T-cell (primary cell): ENCODE data around the gene DCAF6. TPM values are rescaled to one million over a fixed set of nuclear protein-coding genes. Genes with fewer than 3 reads are reported as not detected.

Experiments
- ATAC-seq, 4 experiments: fragments of 200-7000 bp in 3 of 4; fragments of 150-1000 bp in 1 of 4; cut with Tn5 transposase; replicated peaks in 1 of 4; 1 replicate in 3 of 4; 2 replicates in 1 of 4; pipeline ENCODE4 v1.10.0; 2021; ENCODE audit warnings: moderate library complexity in 3 of 4, mild to moderate bottlenecking in 2 of 4, moderate number of reproducible peaks in 1 of 4
- CTCF ChIA-PET, 2 donors: fragments of 300-600 bp; sonication (Branson Sonifier 250); formaldehyde crosslinking; loops; one replicate each; lab custom pipeline; 2022; ENCODE audit warnings: antibody characterized with exemption in 2 of 2; lab: Charles Lee
- POLR2A ChIA-PET, 2 donors: fragments of 300-600 bp; sonication (Branson Sonifier 250); formaldehyde crosslinking; loops; one replicate each; lab custom pipeline; 2022; ENCODE audit warnings: antibody characterized with exemption in 2 of 2; lab: Charles Lee
- DNase-seq, 35 experiments: peaks; one replicate each; pipeline versions ENCODE4 v3.0.0 to v3.0.0-alpha.2; 2013 to 2023
- H3K27ac ChIP-seq: one replicate; pipeline ENCODE4 v1.5.1; 2013; ENCODE audit warnings: low read length
- H3K27me3 ChIP-seq, 2 experiments: replicated peaks in 1 of 2; 1 replicate in 1 of 2; 2 replicates in 1 of 2; pipeline versions ENCODE4 v1.6.1 to v1.7.0; 2013; ENCODE audit warnings: low read length in 1 of 2, mixed read lengths in 1 of 2; ENCODE audit not compliant: control insufficient read depth in 2 of 2, insufficient read depth in 2 of 2; ENCODE audit errors: extremely low read depth in 1 of 2
- H3K36me3 ChIP-seq, 2 donors: 1 replicate in 1 of 2; 2 replicates in 1 of 2; pipeline versions ENCODE4 v1.6.1 to v1.7.0; 2013; ENCODE audit warnings: low read length in 1 of 2; ENCODE audit not compliant: control insufficient read depth in 2 of 2, insufficient read depth in 1 of 2; ENCODE audit errors: extremely low read depth in 1 of 2
- H3K4me1 ChIP-seq, 2 experiments: 1 replicate in 1 of 2; 2 replicates in 1 of 2; pipeline versions ENCODE4 v1.6.1 to v1.7.0; 2013; ENCODE audit warnings: low read length in 2 of 2, mixed read lengths in 1 of 2; ENCODE audit not compliant: insufficient read depth in 2 of 2, control insufficient read depth in 1 of 2; ENCODE audit errors: extremely low read depth in 1 of 2
- H3K4me3 ChIP-seq, 2 donors: 1 replicate in 1 of 2; 2 replicates in 1 of 2; pipeline versions ENCODE4 v1.5.1 to v1.7.0; 2013; ENCODE audit warnings: mild to moderate bottlenecking in 2 of 2, low read length in 1 of 2, moderate library complexity in 1 of 2; ENCODE audit not compliant: control insufficient read depth in 1 of 2; ENCODE audit errors: extremely low read depth in 1 of 2
- H3K9me3 ChIP-seq: 2 replicates; pipeline ENCODE4 v1.7.0; 2013
- H3K27ac Mint-ChIP-seq, 2 donors: one replicate each; pipeline ENCODE4 v1.8.0; 2020 to 2021; ENCODE audit warnings: mild to moderate bottlenecking in 2 of 2, mixed read lengths in 2 of 2
- H3K27me3 Mint-ChIP-seq, 2 donors: one replicate each; pipeline ENCODE4 v1.8.0; 2021 to 2022; ENCODE audit warnings: mixed read lengths in 2 of 2
- H3K36me3 Mint-ChIP-seq: one replicate; pipeline ENCODE4 v1.8.0; 2021; ENCODE audit warnings: mixed read lengths
- H3K4me1 Mint-ChIP-seq, 3 donors: one replicate each; pipeline ENCODE4 v1.8.0; 2020 to 2022; ENCODE audit warnings: mixed read lengths in 3 of 3, mild to moderate bottlenecking in 1 of 3
- H3K4me3 Mint-ChIP-seq, 3 donors: one replicate each; pipeline ENCODE4 v1.8.0; 2020 to 2022; ENCODE audit warnings: mild to moderate bottlenecking in 3 of 3, mixed read lengths in 3 of 3, moderate library complexity in 3 of 3
- H3K9me3 Mint-ChIP-seq, 3 donors: one replicate each; pipeline ENCODE4 v1.8.0; 2020 to 2022; ENCODE audit warnings: mixed read lengths in 3 of 3
- WGBS: methylation state at CpG from one replicate; pipeline ENCODE4 v1.1.5; 2013; ENCODE audit warnings: missing lambda C conversion rate; ENCODE audit not compliant: insufficient coverage; 5-methylcytosine and 5-hydroxymethylcytosine counted together
- total RNA-seq, 35 experiments: library from RNA in 6 of 35; stranded (reverse) in 6 of 35; fragments of 120-200 nt in 1 of 35; gene quantifications; one replicate each; pipeline versions ENCODE4 v1.2.1 to v1.2.4 and lab custom pipeline; 2013 to 2026

The DCAF6 gene
- total RNA-seq, 5 donors from 2014 or later (not counting 1 experiment from before 2014, with no cell fraction given): 21.6 to 27.4 (median 26.9) TPM

DNA sequence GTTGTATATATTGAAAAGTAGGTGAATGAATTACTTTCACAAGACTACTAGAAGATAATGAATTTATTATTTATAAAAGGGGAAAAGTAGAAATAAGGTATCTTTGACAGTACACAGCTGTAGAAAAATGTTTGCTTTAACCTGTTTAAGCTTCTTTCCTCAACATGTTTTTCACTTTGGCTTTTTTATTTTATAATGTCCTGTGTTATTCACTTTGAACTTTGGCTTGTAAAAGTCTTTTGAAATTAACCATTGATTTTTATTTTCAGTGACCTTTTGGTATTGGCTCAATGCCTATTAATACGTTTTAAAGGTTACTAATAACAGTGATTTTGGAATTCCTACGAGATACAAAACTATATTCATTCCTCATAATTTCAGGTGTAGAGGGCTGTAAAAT is 58.1 kb downstream of the DCAF6 start:
- H3K27ac Mint-ChIP-seq: no peak overlapping the region
- H3K9me3 Mint-ChIP-seq: no peaks in the 10 kb centered on the region
- H3K4me3 Mint-ChIP-seq: no peak overlapping the region
- CTCF ChIA-PET: no interaction called here
- DNase-seq (no peak), ATAC-seq (no peak)
- Histone ChIP-seq H3K4me3 (no peak overlapping the region), H3K27me3 (no peaks in the 10 kb centered on the region), H3K9me3 (no peaks in the 10 kb centered on the region), H3K36me3 (peaks cover 0 to 27% of the 10 kb centered on the region in 2 donors), H3K4me1 (no peaks in the 10 kb centered on the region), H3K27ac (no peak overlapping the region)
- POLR2A ChIA-PET: no interaction called here
- H3K27me3 Mint-ChIP-seq: no peaks in the 10 kb centered on the region
- no CpG with 5 or more reads among the region's 2 CpGs for WGBS
- peaks cover 49% of the 10 kb centered on the region for H3K36me3 Mint-ChIP-seq
- H3K4me1 Mint-ChIP-seq: peaks cover 0 to 3% (median 0%) of the 10 kb centered on the region in 3 donors

DNA sequence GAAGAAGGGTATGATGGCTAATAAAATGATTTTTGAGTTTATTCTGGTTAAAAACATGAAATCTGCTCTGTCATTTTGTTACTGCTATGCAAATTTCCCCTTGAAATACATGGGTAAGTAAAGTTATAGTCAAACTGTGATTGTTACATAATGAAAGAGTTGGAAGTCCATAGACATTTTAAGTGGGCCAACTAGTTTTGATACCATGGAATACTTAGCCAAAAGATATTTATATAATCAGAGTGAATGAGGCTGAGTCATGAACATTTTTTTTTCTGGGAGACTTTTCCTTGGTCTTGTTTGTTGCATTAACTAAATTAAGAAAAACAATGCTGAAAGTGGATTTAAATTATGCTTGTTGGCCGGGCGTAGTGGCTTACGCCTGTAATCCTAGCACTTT is 58.6 kb downstream of the DCAF6 start:
- Mint-ChIP-seq H3K27me3 (no peaks in the 10 kb centered on the region), H3K27ac (no peak overlapping the region), H3K9me3 (no peaks in the 10 kb centered on the region), H3K36me3 (peaks cover 53% of the 10 kb centered on the region), H3K4me1 (peaks cover 0 to 3% (median 3%) of the 10 kb centered on the region in 3 donors), H3K4me3 (no peak overlapping the region)
- 100% methylated on average over 1 of the region's 3 CpGs for WGBS
- Histone ChIP-seq H3K27ac (no peak overlapping the region), H3K27me3 (no peaks in the 10 kb centered on the region), H3K9me3 (no peaks in the 10 kb centered on the region), H3K4me1 (no peaks in the 10 kb centered on the region), H3K36me3 (peaks cover 0 to 27% of the 10 kb centered on the region in 2 donors), H3K4me3 (no peak overlapping the region)
- POLR2A ChIA-PET: no interaction called here
- ATAC-seq: no peak
- DNase-seq: no peak
- CTCF ChIA-PET: no interaction called here

DNA sequence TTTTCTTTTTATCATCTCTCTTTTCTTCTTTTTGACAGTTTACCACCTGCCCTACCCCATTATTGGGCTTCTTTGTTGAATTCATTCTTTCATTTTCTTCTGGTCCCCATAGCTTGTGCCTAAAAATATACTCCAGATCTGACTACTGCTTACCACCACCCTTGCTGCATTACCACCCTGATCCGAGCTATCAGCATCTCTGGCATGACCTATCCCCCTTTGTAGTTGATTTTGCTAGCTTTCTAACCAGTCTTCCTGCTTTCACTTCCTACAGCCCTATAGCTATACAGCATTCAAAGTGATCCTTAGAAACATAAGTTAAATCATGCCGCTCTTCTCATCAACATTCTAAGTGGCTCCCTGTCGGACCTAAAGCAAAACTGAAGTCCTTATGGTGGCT is 59.8 kb downstream of the DCAF6 start:
- Mint-ChIP-seq H3K9me3 (no peaks in the 10 kb centered on the region), H3K27ac (no peak overlapping the region), H3K4me3 (no peak overlapping the region), H3K4me1 (peaks cover 0 to 5% (median 3%) of the 10 kb centered on the region in 3 donors), H3K36me3 (peaks cover 59% of the 10 kb centered on the region), H3K27me3 (no peaks in the 10 kb centered on the region)
- Histone ChIP-seq H3K27ac (no peak overlapping the region), H3K4me1 (no peaks in the 10 kb centered on the region), H3K27me3 (no peaks in the 10 kb centered on the region), H3K9me3 (no peaks in the 10 kb centered on the region), H3K4me3 (no peak overlapping the region), H3K36me3 (peaks cover 0 to 27% of the 10 kb centered on the region in 2 donors)
- ATAC-seq (no peak), DNase-seq (peak in 1 of 35 experiments; percentile 21)
- CTCF ChIA-PET: interaction anchor here in 1 of 2 donors (0.5 kb wide), 1 partner anchor 291 kb away, joined by 3 read pairs; no protein-coding TSS in a partner anchor
- POLR2A ChIA-PET: no interaction called here
- 83% methylated on average over 1 of the region's 3 CpGs for WGBS

DNA sequence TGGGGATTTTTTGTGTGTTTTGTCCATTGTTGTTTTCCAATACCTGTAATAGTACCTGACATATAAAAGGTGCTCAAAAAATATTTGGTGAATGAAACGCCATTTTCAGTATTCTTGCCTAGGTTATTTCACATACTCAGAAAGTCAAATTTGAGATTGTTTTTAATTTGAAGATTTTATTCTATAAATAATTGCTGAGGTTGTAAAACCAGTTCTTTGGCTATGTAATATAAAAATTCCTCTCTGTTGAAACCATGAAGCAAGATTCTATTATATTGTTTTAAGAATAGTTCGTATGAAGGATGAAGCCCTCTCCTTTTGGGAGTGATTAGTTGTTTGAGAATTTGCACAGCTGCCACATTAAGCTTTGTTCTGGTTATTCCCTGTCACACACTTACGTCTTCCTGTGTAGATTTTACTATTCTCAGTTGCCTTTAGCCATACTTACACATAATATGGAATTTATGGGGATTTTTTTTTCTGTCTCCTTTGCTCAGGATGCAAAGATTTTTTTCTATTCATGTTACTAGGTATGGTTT is 60.6 kb downstream of the DCAF6 start:
- DNase-seq (no peak), ATAC-seq (no peak)
- no CpG with 5 or more reads among the region's 3 CpGs for WGBS
- no peaks in the 10 kb centered on the region for H3K9me3 ChIP-seq
- ChIA-PET POLR2A (no interaction called here), CTCF (no interaction called here)
- Mint-ChIP-seq H3K27me3 (no peaks in the 10 kb centered on the region), H3K27ac (no peak overlapping the region), H3K4me1 (peaks cover 0 to 5% (median 3%) of the 10 kb centered on the region in 3 donors), H3K9me3 (no peaks in the 10 kb centered on the region), H3K4me3 (no peak overlapping the region), H3K36me3 (peaks cover 57% of the 10 kb centered on the region)
- no peak overlapping the region for H3K4me3 ChIP-seq
- H3K27ac ChIP-seq: no peak overlapping the region
- no peaks in the 10 kb centered on the region for H3K4me1 ChIP-seq
- H3K36me3 ChIP-seq: peaks cover 0 to 21% of the 10 kb centered on the region in 2 donors
- H3K27me3 ChIP-seq: no peaks in the 10 kb centered on the region

DNA sequence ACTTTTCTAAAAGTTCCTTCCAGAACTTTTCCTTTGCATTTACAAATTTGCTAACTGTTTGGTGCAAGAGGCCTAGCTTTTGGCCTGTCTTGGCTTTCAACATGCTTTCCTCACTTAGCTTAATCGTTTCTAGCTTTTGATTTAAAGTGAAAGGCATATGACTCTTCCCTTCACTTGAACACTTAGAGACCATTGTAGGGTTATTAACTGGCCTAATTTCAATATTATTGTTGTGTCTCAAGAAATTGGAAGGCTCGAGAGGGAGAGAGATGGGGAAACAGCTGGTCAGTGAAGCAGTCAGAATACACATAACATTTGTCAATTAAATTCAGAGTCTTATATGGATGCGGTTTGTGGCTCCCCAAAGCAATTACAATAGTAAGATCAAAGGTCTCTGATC is 63.4 kb downstream of the DCAF6 start:
- no peaks in the 10 kb centered on the region for H3K27me3 ChIP-seq
- Mint-ChIP-seq H3K9me3 (no peaks in the 10 kb centered on the region), H3K36me3 (peaks cover 60% of the 10 kb centered on the region), H3K27ac (no peak overlapping the region), H3K27me3 (no peaks in the 10 kb centered on the region), H3K4me3 (no peak overlapping the region), H3K4me1 (peaks cover 0 to 6% (median 5%) of the 10 kb centered on the region in 3 donors)
- H3K36me3 ChIP-seq: peaks cover 0 to 19% of the 10 kb centered on the region in 2 donors
- no peaks in the 10 kb centered on the region for H3K4me1 ChIP-seq
- WGBS: no CpG with 5 or more reads among the region's 3 CpGs
- ATAC-seq: no peak
- H3K4me3 ChIP-seq: no peak overlapping the region
- POLR2A ChIA-PET: no interaction called here
- CTCF ChIA-PET: no interaction called here
- H3K9me3 ChIP-seq: no peaks in the 10 kb centered on the region
- DNase-seq: no peak
- H3K27ac ChIP-seq: no peak overlapping the region

DNA sequence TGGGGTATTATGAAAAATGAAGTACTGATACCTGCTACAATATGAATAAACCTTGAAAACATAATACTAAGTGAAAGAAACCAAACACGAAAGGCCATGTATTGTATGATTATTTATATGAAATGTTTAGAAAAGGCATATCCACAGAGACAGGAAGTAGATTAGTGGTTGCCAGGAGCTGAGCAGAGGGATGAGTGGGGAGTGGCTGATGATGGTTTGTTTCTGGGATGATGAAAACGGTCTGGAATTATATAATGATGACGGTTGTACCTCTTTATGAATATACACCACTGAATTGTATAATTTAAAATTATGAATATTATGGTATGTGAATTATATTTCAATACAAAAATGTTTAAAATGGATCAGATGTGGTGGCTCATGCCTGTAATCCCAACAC is 64.2 kb downstream of the DCAF6 start:
- WGBS: 100% methylated on average over 1 of the region's 3 CpGs
- Histone ChIP-seq H3K27me3 (no peaks in the 10 kb centered on the region), H3K36me3 (peaks cover 0 to 17% of the 10 kb centered on the region in 2 donors), H3K27ac (no peak overlapping the region), H3K4me3 (no peak overlapping the region), H3K4me1 (no peaks in the 10 kb centered on the region), H3K9me3 (no peaks in the 10 kb centered on the region)
- no peak overlapping the region for H3K27ac Mint-ChIP-seq
- no peaks in the 10 kb centered on the region for H3K9me3 Mint-ChIP-seq
- ChIA-PET POLR2A (no interaction called here), CTCF (no interaction called here)
- H3K4me1 Mint-ChIP-seq: peaks cover 0 to 6% (median 5%) of the 10 kb centered on the region in 3 donors
- DNase-seq: no peak
- no peaks in the 10 kb centered on the region for H3K27me3 Mint-ChIP-seq
- H3K36me3 Mint-ChIP-seq: peaks cover 58% of the 10 kb centered on the region
- ATAC-seq: no peak
- no peak overlapping the region for H3K4me3 Mint-ChIP-seq
